ENCODE results near the gene HACD1.

HACD1 gene

DNA sequence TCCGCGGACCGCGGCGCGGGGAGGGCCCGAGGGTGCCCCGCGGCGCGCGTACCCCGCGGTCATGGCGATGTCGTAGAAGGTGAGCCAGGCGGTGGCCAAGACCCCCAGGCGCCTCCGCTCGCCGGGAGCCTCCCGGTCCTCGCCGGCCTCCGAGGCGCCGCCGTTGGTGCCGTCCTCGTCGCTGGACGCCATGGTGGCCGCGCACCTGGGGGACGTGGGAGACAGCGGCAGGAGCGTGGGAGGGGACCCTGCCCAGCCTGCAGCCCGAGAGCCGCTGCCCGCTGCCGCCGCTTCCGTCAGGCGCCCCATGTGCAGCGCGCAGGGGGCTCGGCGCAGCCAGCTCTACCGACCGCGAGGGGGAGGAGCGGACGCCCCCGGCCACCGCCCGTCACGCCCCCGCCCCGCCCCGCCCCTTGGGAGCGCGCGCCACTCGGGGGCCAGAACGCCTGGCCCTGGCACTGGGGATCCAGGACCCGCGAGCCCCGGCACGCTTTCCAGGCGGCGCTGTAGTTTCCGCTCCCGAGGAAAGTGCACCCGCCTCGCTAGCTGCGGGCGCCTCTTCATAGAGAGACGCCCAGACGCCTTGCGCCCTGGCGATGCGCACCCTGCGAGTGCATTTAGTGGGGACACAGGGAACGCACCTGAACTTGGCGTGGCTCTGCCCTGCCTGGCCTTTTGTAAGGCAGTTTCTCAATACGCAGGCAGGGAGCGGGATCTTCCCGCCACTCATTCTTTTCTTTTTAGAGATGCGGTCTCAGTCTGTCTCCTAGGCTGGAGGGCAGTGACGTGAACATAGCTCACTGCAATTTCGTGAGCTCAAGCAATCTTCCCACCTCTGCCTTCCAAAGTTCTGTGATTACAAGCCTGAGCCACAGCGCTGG, at the start of gene HACD1:
HACD1 (minus strand) TSS at position 344 of the 881 bp plus-strand sequence; CDS start at position 309, 35 bp downstream.
- peak; percentile 73 for DNase-seq (ENCODE audit: low spot score)

- DNase-seq (ENCODE audit: low spot score), result no peak
These were observed 48.6 kb upstream of the HACD1 start for GRCh38 chr10:17665747-17666146.

GRCh38 chr10:17663450-17663849, 46.3 kb upstream of the HACD1 start:
- DNase-seq (ENCODE audit: low spot score), result peak; percentile 62

GRCh38 chr10:17662193-17663138, 45.3 kb upstream of the HACD1 start:
- DNase-seq (ENCODE audit: low spot score), result peak; percentile 97

DNA sequence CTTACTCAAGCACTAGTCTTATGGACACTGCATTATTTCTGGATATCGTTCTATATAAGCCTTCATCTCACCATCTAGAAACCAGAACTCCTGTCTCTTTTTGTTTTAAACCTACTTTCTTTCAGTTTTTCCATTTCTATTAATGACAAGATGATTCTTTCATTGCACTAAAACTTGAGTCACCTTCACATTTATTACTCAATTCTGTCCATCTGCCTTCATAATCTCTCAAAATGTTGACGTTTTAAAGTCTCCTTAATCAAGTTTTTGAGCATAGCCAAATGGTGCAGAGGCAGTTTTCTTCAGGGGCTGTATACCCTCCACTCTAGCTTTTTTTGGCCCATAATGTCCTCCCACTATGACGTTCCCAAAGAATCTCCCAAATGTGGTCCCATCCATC, 44.3 kb upstream of the HACD1 start:
- no peak for DNase-seq (ENCODE audit: low spot score)

DNA sequence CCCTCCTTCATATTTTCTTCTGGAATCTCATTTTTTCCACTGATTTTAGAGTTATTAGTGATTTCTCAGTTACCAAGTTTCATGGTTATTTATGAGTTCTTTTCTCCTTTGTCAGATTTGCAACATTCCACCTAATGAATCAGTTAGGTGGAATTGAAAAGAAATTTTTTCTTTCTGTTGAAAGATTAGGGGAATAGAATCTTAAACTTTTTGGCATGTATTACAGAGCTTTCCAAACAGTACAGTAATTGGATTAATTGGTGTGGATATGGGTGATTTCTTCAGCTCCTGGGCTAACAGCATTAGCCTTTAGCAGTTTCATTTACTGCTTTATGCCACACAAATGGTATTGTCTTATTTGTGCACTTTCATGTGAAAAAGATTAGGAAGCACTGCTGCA, 43.7 kb upstream of the HACD1 start:
- no peak for DNase-seq (ENCODE audit: low spot score)

GRCh38 chr10:17659365-17659764, 42.2 kb upstream of the HACD1 start:
- no peak for DNase-seq (ENCODE audit: low spot score)

GRCh38 chr10:17657103-17657500, 39.9 kb upstream of the HACD1 start:
- peak; percentile 58 for DNase-seq (ENCODE audit: low spot score)

GRCh38 chr10:17655567-17656146, 38.5 kb upstream of the HACD1 start:
- no peak for DNase-seq (ENCODE audit: low spot score)

DNA sequence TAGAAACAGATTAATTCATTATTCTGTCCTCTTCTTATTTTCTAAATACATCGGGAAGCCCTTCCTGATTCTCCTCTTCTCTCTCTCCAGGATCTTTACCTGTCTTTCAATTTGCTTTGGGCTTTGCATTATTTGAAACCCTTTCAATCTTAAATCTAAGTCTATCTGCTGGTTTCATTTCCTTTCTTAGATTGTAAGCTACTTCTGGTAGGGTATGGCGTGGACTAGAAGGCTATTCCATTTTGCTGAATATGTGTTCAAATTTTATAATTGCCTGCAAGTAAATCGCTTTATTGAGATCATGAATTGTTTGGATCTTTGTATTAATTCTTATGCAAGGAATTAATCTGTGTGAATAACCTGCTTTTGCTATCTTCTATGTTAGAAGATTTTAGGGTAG, 37.8 kb upstream of the HACD1 start:
- no peak for DNase-seq (ENCODE audit: low spot score)

DNA sequence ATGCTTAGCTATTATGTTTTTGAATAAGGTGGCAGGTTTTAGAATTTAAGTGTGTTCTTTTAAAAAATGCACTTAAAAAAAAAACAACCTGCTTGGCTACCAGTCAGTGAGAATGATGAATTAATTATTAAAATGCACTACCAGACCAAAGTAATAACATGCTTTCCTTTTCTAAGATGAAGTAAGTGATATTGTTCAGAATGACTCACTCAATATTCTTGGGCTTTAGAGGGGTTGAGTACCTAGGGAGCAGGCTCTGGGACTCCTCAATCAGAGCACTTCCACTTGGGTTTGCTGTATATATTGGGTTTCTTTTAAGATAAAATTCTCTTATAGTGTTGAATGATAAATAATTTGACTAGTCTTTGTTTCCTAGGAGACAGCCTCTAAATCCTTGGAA, 35.4 kb upstream of the HACD1 start:
- no peak for DNase-seq (ENCODE audit: low spot score)

- no peak for DNase-seq (ENCODE audit: low spot score)
These were observed 34.7 kb upstream of the HACD1 start for GRCh38 chr10:17651896-17652295.

- DNase-seq (ENCODE audit: low spot score), result no peak
These were observed 33.2 kb upstream of the HACD1 start for GRCh38 chr10:17650416-17650815.

GRCh38 chr10:17649836-17650235, 32.7 kb upstream of the HACD1 start:
- no peak for DNase-seq (ENCODE audit: low spot score)

- DNase-seq (ENCODE audit: low spot score), result no peak
These were observed 31.9 kb upstream of the HACD1 start for GRCh38 chr10:17649052-17649451.

GRCh38 chr10:17648243-17649035, 31.3 kb upstream of the HACD1 start:
- no peak for DNase-seq (ENCODE audit: low spot score)

DNA sequence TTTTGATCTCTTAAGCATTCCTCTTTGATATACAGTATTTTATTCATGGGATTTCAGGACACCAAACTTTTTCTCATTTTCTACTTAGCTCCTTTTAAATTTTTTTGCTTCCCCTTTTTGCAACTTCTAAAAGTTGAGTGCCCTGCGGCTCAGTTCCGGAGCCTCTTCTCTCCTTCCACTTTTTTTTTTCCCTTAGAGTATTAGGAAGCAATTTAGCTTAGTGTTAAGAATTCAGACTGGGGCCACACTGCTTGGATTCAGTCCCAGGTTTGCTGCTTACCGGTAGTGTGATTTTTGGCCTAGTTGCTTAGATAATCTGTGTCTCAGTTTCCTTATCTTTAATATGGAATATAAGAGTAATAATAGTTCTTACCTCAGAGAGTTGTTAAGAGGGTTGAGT, 30.2 kb upstream of the HACD1 start:
- DNase-seq (ENCODE audit: low spot score), result no peak

DNA sequence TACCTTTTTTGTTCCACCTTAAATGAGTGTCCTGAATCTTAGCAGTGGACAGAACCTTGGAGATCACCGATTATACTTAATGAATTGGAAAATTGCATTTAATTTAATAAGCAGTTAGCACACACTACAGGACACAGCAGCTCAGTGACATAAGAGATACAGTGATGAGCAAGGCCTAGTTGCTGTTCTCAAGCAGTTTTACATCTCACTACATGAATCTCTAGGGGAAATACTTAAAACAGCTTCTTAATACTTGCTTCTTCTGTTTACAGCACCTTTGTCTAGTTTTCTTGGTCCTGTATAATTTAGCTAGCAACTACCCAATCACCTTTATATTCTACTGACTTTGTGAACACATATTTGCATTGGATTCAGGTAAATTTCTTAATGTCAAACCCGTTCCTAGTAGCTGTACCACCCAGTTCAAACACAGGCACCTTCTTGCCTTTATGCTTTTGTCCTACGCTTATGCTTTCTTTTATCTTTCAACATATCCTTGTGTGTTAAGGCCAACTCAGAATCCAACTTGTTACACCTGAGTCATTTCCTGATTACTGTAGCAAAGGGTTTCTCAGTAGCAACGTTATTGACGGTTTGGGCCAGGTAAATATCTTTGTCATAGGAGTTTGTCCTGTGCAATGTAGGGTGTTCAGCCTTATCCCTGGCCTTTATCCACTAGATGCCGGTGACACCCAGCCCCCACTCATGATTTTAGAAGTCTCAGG, 28.6 kb upstream of the HACD1 start:
- DNase-seq (ENCODE audit: low spot score), result no peak

DNA sequence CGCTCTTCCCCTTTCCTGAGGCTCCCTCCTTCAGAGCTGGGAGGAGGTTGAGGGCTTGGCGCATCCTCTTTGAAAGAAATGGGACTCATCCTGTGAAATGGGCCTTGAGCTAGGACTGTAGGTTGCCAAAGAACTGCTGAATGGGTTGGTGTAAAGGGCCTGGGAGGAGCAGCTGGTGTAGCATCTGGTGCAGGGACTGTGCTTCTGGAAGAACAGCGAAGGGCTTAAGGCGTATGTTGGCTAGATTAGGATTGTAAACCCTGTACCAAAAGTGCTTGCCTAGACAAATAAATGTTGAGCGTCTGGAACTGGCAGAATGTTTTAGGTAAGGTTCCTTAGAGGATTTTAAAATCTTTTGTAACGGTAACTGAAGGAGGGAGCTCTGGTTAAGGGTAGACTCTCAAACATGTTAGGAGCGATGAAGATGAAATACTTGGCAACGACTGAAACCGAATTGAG, 27.3 kb upstream of the HACD1 start:
- DNase-seq (ENCODE audit: low spot score), result no peak

GRCh38 chr10:17643755-17644484, 26.7 kb upstream of the HACD1 start, which contains the start of gene STAM:
Gene STAM (plus strand): TSS chr10:17644151. CDS start chr10:17644340, 189 bp downstream.
- peak; percentile 93 for DNase-seq (ENCODE audit: low spot score)
